Suppressor macrophage treated with lipopolysaccharide for 1 hour (primary cell): ENCODE results near the gene SEPTIN12.
"Not testable (repeated sequence)": the region's sequence is repeated elsewhere in the genome, so short reads cannot be mapped to it uniquely, and the experiment has no call there.

Source experiments
- DNase-seq, 3 donors: peaks; one replicate each; pipeline ENCODE4 v3.0.0-alpha.2; 2020 to 2022

Gene SEPTIN12

DNA sequence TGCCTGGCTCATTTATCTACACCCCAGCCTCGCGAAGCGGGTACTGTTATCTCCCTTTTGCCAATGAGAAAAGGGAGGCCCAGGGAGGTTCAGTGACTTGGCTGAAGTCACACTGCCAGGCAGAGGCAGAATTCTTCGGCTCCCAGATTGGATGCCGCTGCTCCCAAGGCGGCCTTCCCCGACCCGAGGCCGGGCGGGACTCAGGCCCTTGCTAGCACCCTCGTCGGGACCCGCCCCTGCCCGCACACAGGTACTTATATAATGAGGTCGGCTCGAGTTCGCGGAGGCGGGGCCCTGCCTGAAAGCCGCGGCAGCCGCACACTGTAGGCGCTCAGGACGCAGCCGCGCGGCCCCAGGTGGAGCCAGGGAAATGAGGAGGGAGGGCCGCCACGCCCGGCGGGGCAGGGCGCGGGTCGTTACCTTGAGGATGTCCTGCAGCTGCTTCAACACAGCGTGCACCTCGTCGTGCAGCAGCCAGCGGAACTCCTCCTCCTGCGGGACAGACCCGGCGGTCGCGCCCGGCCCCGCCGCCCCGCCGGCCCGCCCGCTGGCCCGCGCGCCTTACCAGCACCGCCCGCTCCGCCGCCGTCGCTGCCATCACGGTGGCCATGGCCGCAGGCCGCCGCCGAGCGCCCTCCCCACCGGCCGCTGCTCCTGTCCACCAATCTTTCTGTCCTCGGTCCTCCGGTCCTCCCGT, 14.0 kb upstream of the SEPTIN12 start, which contains the start of gene ROGDI:
ROGDI (minus strand) TSS at position 672 of the 697 bp plus-strand sequence; CDS start at position 610, 62 bp downstream.
- DNase-seq, result peak in 2 of 3 donors; percentile 18 to 52

GRCh38 chr16:4801051-4801961, 13.2 kb upstream of the SEPTIN12 start:
- DNase-seq, result no peak

- peak in 2 of 3 donors; percentile 29 to 53 for DNase-seq
These were observed 12.3 kb upstream of the SEPTIN12 start for GRCh38 chr16:4800290-4801041.

DNA sequence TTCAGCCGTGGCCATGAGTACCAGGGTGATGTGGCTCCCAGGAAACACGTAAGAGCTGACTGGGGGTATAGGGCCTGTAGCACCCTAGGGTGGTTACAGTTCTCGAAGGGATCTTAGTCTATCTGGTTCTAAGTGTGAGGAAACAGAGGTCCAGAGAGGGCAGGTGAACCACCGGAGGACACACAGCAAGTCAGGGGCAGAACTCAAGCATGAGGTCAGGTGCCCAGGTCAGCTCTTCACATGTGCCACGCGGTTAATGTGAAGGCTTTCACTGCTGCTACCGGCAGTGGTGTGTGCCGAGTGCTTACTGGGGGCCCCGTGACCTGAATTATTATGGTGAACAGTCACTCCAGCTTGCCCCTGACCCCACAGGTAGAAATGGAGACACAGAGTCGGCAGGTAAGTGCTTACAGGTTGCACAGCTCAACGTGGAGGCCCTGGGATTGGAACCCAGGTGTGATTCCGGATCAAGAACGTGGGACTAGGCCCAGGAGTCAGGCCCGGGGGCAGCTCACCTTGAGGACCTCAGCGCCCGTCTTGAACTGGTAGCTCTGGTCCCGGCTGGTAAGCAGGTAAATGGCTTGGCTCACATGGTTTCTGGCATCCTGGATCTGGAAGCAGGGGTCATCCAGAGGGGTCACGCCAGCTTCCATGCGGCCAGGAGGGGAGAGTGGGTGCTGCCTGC, 11.2 kb upstream of the SEPTIN12 start:
- no peak for DNase-seq

GRCh38 chr16:4798456-4798855, 10.3 kb upstream of the SEPTIN12 start:
- no peak for DNase-seq

DNA sequence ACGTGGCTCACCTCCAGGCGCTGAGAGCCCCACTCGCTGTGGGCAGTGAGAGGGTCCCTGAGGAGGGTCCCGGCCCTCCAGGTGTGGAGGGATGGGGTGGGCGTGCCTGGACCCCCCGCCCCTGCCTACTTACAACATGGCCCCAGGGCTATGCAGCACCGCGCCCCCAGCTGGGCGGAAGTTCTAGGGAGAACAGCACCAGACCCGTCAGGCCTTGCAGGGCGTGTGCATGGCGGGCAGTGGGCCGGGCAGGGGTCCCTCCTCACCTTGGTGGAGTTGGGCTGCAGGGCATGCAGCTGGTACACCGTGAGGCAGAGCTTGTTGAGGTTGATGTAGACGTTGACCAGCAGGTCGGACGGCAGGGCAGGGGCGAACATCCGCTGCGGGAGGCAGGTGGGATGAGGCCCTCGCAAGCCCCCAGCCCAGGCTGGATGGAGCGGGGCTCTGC, 9.7 kb upstream of the SEPTIN12 start:
- no peak for DNase-seq

GRCh38 chr16:4796982-4797804, 9.0 kb upstream of the SEPTIN12 start:
- no peak for DNase-seq

GRCh38 chr16:4795828-4796572, 7.9 kb upstream of the SEPTIN12 start:
- DNase-seq, result no peak

DNA sequence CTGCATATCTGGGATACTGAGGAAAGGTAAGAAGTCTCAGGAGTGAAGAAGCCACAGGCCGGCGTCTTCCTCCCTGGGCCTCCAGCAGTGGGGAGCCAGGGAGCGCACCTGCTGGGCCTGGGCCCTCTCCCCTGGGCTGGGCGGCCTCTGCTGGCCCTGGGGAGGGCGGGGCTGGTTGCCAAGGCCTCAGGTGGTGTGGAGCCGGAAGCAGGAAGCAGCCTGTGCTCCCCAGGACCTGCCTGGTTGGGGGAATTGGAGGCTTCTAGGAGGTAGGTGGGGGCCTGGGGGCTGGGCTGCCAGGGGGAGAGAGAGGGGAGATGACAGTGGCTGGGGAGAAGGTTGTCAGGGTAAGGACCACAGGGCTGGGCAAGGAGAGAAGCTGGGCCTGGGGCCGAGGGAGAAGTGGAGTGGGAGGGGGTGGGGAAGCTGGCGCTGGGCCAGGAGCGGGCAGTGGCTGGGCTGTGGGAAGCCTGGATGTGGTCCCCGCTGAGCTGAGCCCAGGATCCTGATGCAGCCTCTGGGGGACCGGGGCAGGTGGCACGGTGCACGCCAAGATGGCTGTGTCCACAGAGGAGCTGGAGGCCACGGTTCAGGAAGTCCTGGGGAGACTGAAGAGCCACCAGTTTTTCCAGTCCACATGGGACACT, 7.2 kb upstream of the SEPTIN12 start, which contains the start of gene SMIM22:
SMIM22 (plus strand) TSS at position 189 of the 647 bp plus-strand sequence; CDS start at position 555, 366 bp downstream.
- no peak for DNase-seq

DNA sequence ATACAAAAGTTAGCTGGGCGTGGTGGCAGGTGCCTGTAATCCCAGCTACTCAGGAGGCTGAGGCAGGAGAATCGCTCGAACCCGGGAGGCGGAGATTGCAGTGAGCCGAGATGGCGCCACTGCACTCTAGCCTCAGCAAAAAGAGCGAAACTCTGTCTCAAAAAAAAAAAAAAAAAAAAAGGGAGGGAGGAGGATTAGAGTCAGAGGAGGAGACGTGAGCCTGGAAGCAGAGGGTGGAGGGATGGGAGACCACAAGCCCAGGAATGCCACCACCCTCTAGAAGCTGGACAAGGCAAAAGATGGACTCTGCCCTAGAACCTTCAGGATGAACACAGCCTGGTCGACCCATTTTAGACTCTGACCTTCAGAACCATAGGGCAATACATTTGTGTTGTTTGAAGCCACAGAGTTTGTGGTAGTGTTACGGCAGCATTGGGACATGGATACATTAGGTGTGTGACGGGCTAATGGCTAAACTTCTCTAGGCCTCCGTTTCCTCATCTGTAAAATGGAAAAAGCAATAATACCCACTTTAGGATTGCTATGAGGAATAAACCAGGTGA, 4.9 kb upstream of the SEPTIN12 start:
- DNase-seq, result no peak

- peak; percentile 33 to 44 (median 39) for DNase-seq
These were observed 2.7 kb upstream of the SEPTIN12 start for GRCh38 chr16:4790871-4791270.

DNA sequence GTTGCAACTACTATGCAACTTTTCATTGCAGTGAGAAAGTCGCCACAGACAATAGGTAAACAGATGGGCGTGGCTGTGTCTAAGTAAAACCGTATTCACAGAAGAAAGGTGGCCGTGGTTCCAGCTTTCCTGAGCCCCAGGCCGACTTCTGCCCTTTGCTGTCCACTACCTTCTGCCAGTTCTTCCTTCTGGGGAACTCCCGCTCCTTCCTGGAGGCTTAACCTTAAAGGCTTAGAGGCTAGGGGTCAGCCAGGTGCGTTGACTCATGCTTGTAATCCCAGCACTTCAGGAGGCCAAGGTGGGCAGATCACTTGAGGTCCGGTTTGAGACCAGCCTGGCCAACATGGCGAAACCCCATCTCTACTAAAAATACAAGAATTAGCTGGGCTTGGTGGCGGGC, 2.1 kb upstream of the SEPTIN12 start:
- no peak for DNase-seq

DNA sequence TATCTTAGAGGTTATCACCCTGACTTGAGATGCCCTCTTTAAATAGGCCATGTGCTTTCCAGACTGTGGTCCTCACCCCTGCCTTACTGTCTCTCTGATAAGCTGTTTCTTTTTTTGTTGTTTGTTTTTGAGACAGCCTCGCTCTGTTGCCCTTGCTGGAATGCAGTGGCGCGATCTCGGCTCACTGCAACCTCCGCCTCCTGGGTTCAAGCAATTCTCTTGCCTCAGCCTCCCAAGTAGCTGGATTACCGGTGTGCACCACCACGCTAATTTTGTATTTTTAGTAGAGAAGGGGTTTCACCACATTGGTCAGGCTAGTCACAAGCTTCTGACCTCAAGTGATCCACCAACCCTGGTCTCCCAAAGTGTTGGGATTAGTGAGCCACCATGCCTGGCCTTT, 765 bp upstream of the SEPTIN12 start:
- DNase-seq, result no peak

- DNase-seq, result no peak
These were observed 344 bp upstream of the SEPTIN12 start for GRCh38 chr16:4788489-4788889.

DNA sequence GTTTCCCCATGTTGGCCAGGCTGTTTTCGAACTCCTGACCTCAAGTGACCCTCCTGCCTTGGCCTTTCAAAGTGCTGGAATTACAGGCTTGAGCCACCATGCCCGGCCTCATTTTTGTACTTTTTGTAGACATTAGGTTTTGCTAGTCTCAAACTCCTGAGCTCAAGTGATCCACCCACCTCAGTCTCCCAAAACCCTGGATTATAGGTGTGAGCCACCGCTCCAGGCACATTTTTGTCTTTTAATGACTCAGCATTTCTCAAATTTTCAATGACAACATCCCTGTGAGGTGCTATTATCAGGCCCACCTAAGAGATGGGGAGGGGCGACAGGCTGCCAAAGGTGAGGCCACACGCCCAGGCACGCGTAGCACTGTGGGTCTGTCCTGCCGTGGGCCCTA, 1.1 kb downstream of the SEPTIN12 start:
- no peak for DNase-seq

DNA sequence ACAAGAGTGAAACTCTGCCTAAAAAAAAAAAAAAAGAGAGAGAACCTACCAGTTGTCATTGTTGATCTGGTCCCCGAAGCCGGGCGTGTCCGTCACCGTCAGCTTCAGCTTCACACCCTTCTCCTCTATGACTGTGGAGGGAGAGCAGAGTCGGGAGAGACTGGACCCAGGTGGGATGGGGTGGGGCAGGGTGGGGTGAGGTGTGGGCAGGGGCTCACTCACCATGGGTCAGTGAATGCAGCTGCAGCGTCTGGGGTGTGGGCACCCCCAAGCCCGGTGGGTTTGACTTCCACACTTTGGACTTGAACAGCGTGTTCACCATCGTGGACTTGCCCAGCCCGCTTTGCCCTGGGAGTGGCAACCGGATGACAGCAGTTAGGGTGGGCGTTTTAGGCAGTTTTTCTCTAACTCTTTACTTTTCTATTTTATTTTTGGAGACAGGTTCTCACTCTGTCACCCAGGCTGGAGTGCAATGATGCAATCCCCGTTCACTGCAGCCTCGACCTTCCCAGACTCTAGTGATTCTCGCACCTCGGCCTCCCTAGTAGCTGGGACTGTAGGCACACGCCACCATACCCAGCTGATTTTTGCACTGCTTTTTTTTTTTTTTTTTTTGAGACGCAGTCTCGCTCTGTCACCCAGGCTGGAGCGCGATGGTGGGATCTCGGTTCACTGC, 2.2 kb downstream of the SEPTIN12 start:
- no peak for DNase-seq

DNA sequence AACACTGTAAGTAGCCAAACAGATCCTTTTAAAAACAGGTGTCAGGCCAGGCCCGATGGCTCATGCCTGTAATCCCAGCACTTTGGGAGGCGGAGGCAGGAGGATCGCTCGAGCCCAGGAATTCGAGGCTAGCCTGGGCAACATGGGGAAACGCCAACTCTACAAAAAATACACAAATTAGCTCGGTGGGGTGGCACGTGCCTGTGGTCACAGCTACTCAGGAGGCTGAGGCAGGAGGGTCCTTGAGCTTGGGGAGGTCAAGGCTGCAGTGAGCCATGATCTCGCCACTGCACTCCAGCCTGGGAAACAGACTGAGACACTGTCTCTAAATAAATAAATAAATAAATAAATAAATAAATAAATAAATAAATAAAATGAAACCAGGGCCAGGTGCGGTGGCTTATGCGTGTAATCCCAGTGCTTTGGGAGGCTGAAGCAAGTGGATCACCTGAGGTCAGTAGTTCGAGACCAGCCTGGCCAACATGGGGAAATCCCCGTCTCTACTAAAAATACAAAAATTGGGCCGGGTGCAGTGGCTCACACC, 3.6 kb downstream of the SEPTIN12 start:
- DNase-seq, result not testable (repeated sequence)

GRCh38 chr16:4783951-4784336, 4.2 kb downstream of the SEPTIN12 start:
- no peak for DNase-seq
